Right lobe of liver (tissue), 6 donors: ENCODE measurements around the gene CTTNBP2. TPM values are rescaled to one million over a fixed set of nuclear protein-coding genes. Genes with fewer than 3 reads are reported as not detected.

Experiments used
- ATAC-seq, 4 donors: fragments of 200-7000 bp; cut with Tn5 transposase; one replicate each; pipeline ENCODE4 v1.9.1; 2020; ENCODE audit warnings: mild to moderate bottlenecking in 4 of 4, moderate library complexity in 4 of 4
- DNase-seq, 3 donors: peaks; one replicate each; pipeline ENCODE4 v3.0.0-alpha.2; 2020
- H3K27ac ChIP-seq, 3 donors: fragments of 200-600 bp; one replicate each; pipeline ENCODE4 v1.8.0; 2022
- H3K27me3 ChIP-seq, 2 donors: fragments of 200-600 bp; one replicate each; pipeline ENCODE4 v1.8.0; 2022
- H3K36me3 ChIP-seq, 4 donors: fragments of 200-600 bp; sonication (generic) in 1 of 4; one replicate each; pipeline versions ENCODE4 v1.5.1 to v1.8.0; 2017 to 2022; ENCODE audit warnings: control low read depth in 1 of 4
- H3K4me1 ChIP-seq, 4 donors: fragments of 200-600 bp; sonication (generic) in 1 of 4; one replicate each; pipeline versions ENCODE4 v1.5.1 to v1.8.0; 2017 to 2022; ENCODE audit warnings: control low read depth in 1 of 4
- H3K4me3 ChIP-seq, 3 donors: fragments of 200-600 bp; one replicate each; pipeline ENCODE4 v1.8.0; 2022
- H3K9me3 ChIP-seq, 4 donors: fragments of 200-600 bp; sonication (generic) in 1 of 4; one replicate each; pipeline versions ENCODE4 v1.5.1 to v1.8.0; 2017 to 2022; ENCODE audit warnings: control low read depth in 1 of 4
- CTCF ChIP-seq, 4 donors: fragments of 200-600 bp in 3 of 4; fragments of 450-650 bp in 1 of 4; IDR thresholded peaks; one replicate each; pipeline versions ENCODE4 v1.5.1 to v1.8.0; 2016 to 2022; ENCODE audit warnings: antibody characterized with exemption in 4 of 4, mild to moderate bottlenecking in 2 of 4
- POLR2A ChIP-seq: fragments of 450-650 bp; IDR thresholded peaks from one replicate; pipeline ENCODE4 v1.6.1; 2017; ENCODE audit warnings: antibody characterized with exemption, mild to moderate bottlenecking
- WGBS: methylation state at CpG from one replicate; pipeline ENCODE4 v1.1.6; 2018; ENCODE audit warnings: low coverage, low lambda C conversion rate; ENCODE audit not compliant: insufficient coverage; ENCODE audit errors: missing lambda C conversion rate; 5-methylcytosine and 5-hydroxymethylcytosine counted together
- intact Hi-C, 2 donors: fragments of 100-400 bp; cut with DNase I; formaldehyde crosslinking; loops; one replicate each; pipeline versions ENCODE4 v1.11.2 to v1.14.1; 2022
- total RNA-seq, 6 experiments: library from RNA; depleted of rRNA in 2 of 6; stranded (reverse); fragments of >200 nt in 2 of 6; fragmentation: NEBNext Ultra II Directional in 3 of 6; extraction: Animal tissue kit (Norgen Biotek cat#: 25700) in 3 of 6; gene quantifications; one replicate each; pipeline versions ENCODE4 v1.1.0 to v1.2.4, GENCODE V29; 2016 to 2023
- donor health status: DM: no; HTN: yes; CAD: no.
- donor health status: DM: no; HTN: no; CAD: no.
- donor health status: DM: no; HTN: no; CAD: no.
- donor health status: DM: no; HTN: yes; CAD: no.
- donor health status: DM: no; HTN: yes; CAD: no.

CTTNBP2 gene
- total RNA-seq, 6 experiments from 2014 or later, result 0.31 to 3.0 (median 1.9) TPM

GRCh38 chr7:117835016-117835664 lies 38.1 kb downstream of the CTTNBP2 start:
- no peak for TF ChIP-seq POLR2A
- no peak for TF ChIP-seq CTCF (IDR thresholded peaks at IDR 0.05)
- Histone ChIP-seq H3K27ac (no peak overlapping the region), H3K9me3 (no peaks in the 10 kb centered on the region), H3K4me1 (no peaks in the 10 kb centered on the region), H3K27me3 (no peaks in the 10 kb centered on the region), H3K4me3 (no peak overlapping the region), H3K36me3 (no peaks in the 10 kb centered on the region)
- intact Hi-C loops, result no loop called here
- 27% methylated on average over 4 of the region's 4 CpGs for WGBS
- ATAC-seq (peak in 3 of 4 donors; percentile 49 to 62 (median 53)), DNase-seq (no peak)

- TF ChIP-seq CTCF (IDR thresholded peaks at IDR 0.05) (no peak), POLR2A (no peak)
Observed at GRCh38 chr7:117830422-117830954, 42.8 kb downstream of the CTTNBP2 start.

GRCh38 chr7:117829450-117830117 lies 43.7 kb downstream of the CTTNBP2 start:
- ATAC-seq, result no peak
- Histone ChIP-seq H3K27me3 (no peaks in the 10 kb centered on the region), H3K9me3 (no peaks in the 10 kb centered on the region), H3K4me1 (no peaks in the 10 kb centered on the region), H3K36me3 (no peaks in the 10 kb centered on the region), H3K4me3 (no peak overlapping the region), H3K27ac (no peak overlapping the region)
- no peak for DNase-seq
- intact Hi-C loops, result no loop called here
- TF ChIP-seq CTCF (IDR thresholded peaks at IDR 0.05) (no peak), POLR2A (no peak)
- no CpG with 5 or more reads among the region's 1 CpG for WGBS

More at GRCh38 chr7:117830422-117830954, 42.8 kb downstream of the CTTNBP2 start:
- H3K27ac ChIP-seq, result no peak overlapping the region
- no peak overlapping the region for H3K4me3 ChIP-seq
- H3K36me3 ChIP-seq, result no peaks in the 10 kb centered on the region
- ATAC-seq, result peak; percentile 31 to 73 (median 63)
- 60% methylated on average over 5 of the region's 5 CpGs for WGBS
- no peaks in the 10 kb centered on the region for H3K9me3 ChIP-seq
- no peaks in the 10 kb centered on the region for H3K27me3 ChIP-seq
- intact Hi-C loops, result no loop called here
- no peak for DNase-seq
- H3K4me1 ChIP-seq, result no peaks in the 10 kb centered on the region

- DNase-seq (no peak), ATAC-seq (no peak)
- H3K36me3 ChIP-seq, result no peaks in the 10 kb centered on the region
- TF ChIP-seq POLR2A (no peak), CTCF (IDR thresholded peaks at IDR 0.05) (no peak)
- no peaks in the 10 kb centered on the region for H3K4me1 ChIP-seq
- no peak overlapping the region for H3K4me3 ChIP-seq
- intact Hi-C loops, result no loop called here
- H3K27me3 ChIP-seq, result no peaks in the 10 kb centered on the region
- no peak overlapping the region for H3K27ac ChIP-seq
- WGBS, result 68% methylated on average over 2 of the region's 2 CpGs
- no peaks in the 10 kb centered on the region for H3K9me3 ChIP-seq
Observed at GRCh38 chr7:117828825-117829224, 44.4 kb downstream of the CTTNBP2 start.
